ENCODE data around the gene CRMP1.

Gene CRMP1

DNA sequence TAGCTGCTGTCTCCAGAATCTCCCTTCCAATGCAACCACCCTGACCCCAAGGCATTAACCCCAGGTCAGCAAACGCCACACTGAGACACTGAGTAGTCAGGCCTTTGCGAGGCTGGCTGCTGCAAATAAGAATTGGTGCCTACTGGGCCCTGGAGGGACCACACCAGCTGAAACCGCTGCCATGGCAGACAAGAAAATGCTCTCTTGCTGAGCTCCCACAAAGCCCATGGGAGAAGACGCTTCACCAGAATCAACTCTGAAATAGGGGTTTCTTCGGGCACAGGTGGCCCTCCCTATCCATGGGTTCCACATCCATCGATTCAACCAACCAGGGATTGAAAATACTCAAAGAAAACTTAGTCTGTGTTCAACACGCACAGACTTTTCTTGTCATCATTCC is 26.7 kb upstream of the CRMP1 start:
- DNase-seq (ENCODE audit: low read depth), result no peak

DNA sequence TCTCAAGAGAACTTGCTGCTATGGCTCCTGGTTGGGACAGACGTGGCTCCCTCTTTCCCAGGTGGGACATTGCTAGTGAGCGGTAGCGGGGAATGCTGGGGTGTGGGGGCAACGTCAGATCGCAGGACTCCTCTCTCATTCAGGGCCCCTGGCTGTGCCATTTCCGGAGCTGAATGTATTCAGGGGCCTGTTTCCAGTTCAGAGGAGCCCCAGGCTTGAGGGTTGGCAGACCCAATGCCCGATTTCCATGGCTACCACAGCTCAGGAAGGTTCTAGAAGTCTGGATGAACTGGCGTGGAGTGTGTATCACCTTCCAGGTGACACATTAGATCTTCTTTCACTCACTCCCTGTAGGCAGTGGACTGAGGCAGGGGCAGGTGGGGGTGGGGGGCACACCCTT is 26.2 kb upstream of the CRMP1 start:
- DNase-seq (ENCODE audit: low read depth), result no peak

DNA sequence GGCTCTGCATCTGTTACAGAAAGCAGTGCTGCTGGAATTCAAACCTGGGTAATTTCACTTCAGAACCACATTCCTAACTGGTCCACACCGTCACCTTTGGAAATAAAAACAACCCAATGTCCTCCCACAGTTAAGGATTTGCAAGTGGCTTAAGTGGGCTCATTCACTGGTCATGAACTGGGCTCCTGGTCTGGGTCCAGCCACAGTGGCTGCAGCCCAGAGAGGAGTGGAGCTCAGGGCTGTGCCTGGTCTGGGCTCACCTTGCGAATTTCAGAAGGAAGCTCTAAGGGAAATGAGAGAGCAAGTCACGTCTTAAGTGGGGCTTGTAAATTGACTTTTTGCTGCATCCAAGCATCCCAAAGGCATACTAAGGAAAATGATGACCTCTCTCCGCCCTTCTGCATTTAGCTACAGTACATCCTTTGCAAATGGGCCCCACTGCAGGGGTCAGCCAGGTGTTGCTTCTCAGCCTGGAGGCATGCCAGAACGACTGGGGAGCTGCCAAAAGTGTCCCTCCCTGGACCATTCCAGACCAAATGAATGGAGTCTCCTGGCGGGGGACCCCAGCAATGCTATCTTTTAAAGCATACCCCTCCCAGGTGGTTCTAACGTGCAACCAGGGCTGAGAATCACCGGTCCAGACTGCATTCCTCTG is 25.6 kb upstream of the CRMP1 start:
- DNase-seq (ENCODE audit: low read depth), result no peak

DNA sequence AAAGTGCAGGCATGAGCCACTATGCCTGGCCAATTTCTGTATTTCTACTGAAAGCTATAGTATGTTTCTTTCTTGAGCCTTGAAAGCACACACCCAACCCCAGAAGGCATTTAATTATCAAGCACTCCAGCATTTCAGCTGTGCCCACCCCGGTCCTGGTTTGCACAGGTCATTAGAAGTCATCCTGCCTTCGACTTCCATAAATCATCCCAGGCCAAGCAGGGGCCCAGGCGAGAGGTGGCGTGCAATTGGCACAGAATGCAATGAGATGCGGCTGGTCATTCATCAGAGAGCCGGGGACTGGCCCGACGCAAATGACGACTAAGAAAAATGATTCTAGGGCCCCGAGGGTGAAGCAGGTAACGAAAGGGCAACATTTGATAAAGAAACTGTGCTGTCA is 24.8 kb upstream of the CRMP1 start:
- no peak for DNase-seq (ENCODE audit: low read depth)

DNA sequence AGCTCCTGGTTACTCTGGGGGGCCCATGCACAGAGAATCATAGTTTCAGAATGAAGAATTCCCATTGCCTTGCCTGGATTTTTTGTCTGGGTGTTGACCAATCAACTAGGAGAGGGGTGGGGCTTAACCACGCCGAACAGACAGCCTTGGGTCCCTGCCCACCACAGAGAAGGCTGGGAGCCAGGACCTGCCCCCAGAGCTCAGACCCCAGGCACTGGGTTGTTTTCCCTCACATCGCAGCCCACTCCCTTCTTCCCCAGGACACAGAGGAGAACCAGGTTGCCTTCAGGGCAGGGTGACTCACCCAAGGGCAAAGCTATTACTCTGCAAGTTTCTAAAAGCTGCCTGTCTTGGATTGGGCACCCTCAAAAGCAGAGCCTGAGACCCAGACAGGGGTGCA is 23.3 kb upstream of the CRMP1 start:
- DNase-seq (ENCODE audit: low read depth), result no peak

DNA sequence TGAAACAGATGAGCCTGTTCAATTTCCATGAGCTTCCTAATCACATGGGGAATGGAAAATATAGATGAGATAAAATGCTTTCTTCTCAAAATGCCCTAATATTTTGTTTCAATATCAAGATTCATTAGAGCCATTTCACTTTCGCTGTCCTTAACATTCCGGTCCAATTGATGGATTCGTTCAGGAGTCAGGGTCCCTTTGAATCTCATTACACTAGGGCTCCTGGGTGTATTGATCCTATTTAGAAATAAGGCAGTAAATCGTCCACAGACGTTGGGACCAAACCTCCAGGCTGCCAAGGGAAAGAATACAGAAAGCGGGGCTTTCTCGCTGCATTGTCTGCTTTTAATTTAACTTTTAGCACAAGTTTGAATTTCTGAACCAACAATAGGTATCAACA is 20.6 kb upstream of the CRMP1 start:
- DNase-seq (ENCODE audit: low read depth), result no peak

DNA sequence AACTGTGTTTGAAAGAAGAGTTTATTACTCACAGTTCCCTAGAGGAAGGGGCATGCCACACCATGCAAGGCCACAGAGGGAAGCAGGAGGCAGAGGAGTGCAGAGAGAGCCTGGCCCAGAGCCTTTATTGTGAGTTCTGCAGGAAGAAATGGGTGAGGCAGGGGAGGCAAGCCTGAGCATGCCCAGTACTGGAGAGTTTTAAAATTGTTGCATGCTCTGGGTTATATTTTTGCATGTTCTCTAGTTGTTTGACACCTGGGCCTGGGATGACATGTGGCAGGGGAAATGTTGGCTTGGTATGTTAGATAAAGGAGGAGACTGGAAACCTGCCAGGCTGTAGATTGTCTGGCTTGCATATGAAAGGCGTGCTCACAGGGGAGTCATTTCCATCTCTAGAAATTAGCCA is 19.7 kb upstream of the CRMP1 start:
- no peak for DNase-seq (ENCODE audit: low read depth)

DNA sequence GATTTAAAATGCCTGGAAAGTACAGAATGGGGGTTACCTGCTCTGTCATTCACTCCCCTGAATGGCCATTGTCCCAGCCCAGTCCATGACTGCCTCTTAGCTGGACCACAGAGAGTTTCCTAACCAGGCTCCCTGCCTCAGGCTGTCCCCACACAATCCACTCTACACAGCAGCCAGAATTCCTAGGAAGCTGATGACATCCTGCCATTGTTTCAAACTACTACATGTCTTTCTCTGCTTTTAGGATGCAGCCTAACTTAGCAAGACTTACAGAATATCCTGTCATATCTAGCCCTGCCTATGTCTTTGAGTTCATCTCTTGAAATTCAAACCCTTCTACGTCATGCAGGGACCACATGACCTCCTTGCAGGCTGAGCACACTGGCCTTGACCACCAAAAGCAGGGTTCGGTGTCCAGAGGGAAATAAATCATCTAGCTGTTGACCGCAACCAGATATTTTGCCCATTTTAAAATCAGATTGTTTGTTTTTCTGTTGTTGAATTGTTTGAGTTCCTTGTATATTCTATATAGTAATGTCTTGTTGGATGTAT is 16.1 kb upstream of the CRMP1 start:
- DNase-seq (ENCODE audit: low read depth), result no peak

DNA sequence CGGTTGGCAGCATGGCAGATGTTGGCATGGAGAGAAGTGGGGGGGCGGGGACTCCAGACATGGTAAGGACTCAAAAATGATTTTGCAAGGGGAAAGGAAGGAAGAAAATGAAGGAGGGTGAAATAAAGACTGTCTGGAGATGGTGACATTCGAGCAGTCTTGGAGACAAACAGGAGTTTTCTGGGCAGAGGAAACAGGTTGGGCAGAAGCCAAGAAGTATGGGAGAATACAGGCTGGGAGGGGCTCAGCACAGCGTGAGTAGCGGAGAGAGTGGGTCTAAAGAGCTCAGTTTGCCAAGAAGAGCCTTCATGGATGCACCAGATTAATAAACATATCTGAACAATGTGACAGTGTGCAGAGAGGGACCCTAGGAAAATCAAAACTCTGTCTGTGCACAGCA is 13.3 kb upstream of the CRMP1 start:
- no peak for DNase-seq (ENCODE audit: low read depth)

DNA sequence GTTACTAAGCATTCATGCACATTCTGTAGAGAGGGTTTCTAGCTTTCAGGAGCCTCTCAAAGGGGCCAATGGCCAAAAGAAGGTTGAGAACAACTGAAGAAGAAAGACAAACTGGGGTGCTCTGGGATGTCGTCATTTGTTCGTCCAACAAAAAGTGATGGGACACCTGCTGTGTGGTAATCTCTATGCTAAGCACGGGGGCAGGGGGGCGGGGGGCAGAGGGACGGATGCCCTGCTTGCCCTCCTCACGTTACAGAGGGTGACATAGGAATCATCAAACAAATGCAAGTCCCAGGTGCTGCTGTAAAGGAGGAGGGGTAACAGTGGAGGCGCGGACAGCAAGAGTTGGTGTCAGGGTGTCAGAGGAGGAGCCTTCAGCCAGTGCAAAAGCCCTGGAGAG is 12.8 kb upstream of the CRMP1 start:
- no peak for DNase-seq (ENCODE audit: low read depth)

DNA sequence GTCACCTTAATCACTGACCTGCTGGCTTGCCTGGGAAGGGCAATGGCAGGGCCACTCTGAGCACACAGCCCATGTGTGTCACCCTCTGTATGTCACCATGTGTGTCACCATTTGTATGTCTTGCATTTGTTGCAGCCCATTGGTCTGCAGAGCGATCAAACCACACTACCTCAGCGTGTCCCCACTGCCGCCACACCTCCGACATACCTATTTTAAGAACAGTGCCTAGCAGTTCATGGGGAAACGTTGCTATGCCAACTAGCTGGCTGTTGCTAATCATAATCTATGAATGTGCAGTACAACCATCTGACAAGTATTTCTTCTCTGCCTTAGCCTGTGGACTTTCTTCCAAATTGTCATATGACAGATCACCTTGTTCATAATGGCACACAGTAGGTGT is 8.0 kb upstream of the CRMP1 start:
- DNase-seq (ENCODE audit: low read depth), result no peak

DNA sequence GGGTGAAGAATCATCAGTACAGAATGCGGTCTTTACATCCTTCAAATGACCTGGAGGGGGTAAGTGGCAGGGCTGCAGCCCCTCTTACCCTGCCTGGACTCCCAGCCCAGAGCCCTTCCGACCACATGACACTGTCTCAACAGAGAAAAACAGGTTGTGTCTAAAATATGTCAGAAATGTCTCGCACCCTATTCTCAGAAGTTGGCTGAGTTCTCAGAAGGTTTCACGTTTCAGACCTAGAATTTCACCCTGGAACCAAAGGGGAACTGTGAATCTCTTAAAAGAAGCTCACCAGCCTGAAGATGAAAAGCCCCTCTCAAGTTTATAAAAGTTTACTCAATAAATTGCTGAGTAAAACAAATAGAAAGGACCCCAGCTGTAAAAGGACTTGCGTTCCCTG is 7.0 kb upstream of the CRMP1 start:
- DNase-seq (ENCODE audit: low read depth), result no peak

DNA sequence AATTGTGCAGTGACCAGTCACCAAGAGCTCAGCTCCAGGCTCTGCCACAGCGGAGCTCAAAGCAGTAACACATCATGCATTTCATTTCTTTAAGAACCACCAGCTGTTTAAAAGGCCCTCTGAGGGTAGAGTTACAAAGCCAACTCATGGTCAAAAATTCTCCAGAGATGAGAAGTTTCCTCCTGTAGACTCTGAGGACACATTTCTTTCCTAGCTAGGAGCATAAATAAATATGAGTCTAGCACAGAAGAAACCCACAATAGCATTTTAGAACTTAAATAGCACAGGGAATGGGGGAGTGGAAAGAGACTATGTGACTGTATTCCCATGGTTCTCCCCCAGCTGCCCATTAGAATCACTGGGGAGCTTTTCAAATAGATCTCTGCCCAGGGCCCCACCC is 6.5 kb upstream of the CRMP1 start:
- DNase-seq (ENCODE audit: low read depth), result no peak

DNA sequence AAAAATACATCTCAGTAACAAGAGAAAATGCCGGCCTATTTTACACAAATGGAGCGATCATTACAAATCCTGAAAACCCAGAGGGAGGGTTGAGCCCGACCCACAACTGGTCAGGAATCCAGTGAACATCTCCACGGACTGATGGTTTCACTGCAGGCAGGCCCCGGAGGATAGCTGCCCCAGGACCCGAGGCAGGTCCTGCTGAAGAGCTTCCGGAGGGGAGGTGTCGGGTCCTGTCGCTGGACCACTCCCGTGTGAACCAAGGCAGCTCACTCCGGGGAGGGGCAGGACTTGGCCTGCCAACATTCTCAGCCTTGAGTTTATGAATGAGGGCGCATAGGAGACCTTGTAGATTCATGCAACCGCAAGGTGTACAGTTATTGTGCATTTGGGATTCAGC is 4.8 kb upstream of the CRMP1 start:
- no peak for DNase-seq (ENCODE audit: low read depth)

DNA sequence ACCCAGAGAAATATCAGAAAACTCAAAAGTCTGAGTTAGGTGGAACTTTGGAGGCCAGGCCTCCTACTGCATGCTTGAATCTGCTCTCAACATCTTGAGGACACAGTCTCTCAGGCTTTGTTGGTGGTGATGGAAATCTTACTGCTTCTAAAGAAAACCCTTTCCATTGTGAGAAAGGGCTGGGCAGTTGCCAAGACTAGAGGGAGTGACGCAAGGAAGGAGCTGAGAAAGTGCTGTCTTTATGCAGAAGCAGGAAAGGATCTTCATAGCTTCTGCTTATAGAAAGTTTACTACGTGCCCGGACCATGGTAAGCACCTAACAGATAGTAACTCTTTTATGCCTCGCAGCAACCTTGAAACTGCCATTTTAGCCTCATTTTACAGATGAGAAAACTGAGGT is 2.4 kb upstream of the CRMP1 start:
- DNase-seq (ENCODE audit: low read depth), result no peak

DNA sequence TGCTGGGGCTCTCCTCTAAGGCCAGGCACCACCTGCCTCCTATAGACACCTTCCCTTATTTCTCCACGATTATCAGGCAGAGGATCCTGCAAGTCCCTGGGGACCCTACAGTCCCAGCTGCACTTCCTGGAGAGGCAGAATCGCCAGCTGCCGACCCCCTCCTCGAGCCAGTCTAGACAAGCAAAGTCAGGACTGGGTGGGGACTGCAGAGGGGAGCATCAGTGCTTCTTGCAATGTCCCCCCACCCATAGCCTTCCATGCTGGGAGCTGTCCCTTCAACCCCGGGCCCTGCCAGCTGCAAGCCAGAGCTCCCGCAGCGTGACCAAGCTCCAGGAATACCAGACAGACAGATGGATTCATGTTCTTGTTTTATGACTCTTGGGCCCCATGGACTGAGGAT is 1.4 kb upstream of the CRMP1 start:
- DNase-seq (ENCODE audit: low read depth), result no peak

DNA sequence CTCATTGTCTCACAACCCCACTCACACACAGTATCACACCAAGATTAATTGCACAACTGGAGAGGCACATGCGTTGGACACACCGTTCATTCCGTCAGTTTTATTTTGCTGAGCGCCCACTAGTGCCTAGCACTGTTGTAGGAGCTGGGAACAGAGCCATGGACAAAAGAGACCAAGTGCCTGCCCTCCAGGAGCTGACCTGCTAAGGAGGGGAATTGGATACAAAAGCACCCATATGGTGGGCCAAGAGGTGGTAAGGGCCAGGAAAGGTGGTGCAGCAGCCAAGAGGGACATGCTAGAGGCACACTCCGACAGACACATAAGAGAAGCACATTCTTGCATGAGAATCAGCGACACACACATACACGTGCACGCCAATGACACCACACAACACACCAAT is 705 bp upstream of the CRMP1 start:
- no peak for DNase-seq (ENCODE audit: low read depth)

DNA sequence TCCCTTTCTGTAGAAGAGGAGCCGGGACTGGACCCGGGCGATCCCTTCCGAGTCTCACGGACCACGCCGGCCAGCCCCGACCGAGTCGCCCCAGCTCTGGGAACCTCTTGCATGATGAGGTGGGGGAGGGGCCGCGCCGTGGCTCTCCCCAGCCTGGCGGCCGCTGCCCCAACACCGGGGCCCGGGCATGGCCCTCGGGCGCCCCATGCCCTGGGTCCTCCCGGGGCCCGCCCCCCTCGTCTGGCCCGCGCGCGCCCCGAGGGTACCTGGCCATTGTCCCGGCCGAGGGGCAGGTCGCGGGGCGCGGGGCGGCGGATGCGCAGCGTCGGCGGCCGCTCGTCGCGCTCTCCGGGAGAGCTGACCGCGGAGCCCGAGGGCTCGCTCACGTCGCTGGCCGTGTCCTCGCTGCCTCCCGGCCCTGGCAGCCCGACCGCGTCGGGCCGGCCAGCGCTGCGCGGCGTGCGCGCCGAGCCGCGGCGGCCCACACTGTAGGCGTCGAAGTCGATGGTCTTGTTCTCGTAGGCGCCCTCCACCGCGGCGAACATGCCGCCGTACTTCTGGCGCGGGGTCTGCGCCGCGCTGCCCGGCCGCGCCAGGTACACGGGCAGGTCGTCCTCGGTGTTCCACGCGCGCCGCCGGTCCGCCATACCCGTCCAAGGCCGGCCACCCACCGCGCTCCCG is 423 bp downstream of the CRMP1 start:
- DNase-seq (ENCODE audit: low read depth), result no peak

DNA sequence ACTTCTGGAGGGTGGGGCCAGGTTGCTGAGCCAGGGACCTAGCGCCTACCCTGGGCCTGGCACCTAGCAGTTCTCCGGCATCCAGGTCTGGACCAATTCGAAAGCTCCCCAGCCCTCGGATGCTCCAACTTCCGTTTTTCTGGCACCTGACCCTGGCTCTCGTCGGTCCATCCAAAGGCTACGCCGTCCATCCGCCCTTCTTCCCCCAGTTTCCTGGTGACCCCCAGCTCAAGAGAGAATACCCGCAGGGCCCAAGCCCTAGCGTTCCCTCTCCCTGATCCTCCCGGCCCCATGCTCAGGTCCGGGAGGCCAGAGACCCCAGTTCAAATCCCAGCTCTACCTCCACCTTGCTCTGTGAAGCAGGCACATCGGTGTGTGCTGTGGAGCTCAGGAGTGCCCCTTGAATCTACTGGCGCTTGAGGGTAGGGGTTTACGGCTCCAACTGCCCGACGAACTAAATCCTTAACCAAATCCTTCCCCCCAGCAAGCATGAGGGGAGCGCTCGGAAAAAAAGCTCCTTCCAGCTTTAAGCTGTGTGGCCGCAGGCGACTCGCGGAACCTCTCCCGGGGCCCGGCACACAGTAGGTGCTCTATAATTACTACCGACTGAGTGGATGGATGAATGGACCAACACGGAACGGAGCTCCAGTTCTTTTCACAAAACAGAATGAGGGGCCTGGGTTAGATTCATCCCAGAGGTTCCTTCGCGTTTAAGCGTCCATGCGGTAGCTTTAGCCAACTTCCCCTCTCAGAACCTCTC is 1.1 kb downstream of the CRMP1 start:
- no peak for DNase-seq (ENCODE audit: low read depth)

DNA sequence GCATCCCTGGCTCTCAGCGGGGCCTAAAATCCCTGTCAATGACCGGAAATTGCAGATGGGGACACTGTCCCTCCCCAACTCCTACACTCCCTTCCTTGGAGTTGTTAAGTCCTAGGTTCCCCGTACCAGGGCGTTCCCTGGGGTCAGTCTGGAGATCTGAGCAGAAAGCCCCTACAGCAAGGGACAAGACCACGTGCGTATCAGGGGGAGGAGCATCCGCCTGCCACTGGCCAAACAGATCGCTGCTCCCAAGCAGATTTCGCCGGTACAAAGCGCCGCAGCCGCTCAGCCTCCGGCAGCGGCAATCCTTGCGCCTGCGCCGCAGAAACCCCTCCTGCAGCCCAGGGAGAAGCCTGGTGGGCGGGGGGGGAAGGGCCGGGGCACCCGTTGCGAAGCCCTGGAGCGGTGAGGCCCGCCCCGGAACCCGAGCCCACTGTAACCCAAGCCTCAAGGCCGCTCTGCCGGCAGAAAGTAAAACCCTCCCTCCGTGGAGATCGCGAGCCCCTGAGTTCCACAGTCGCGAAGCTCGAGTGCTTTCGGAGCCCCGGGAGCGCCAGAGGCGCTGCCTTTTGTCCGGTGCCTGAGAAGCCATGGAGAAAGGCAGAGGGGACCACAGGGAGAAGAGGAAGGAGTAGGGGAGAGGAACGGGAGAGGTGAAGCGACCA is 2.7 kb downstream of the CRMP1 start:
- DNase-seq (ENCODE audit: low read depth), result no peak

DNA sequence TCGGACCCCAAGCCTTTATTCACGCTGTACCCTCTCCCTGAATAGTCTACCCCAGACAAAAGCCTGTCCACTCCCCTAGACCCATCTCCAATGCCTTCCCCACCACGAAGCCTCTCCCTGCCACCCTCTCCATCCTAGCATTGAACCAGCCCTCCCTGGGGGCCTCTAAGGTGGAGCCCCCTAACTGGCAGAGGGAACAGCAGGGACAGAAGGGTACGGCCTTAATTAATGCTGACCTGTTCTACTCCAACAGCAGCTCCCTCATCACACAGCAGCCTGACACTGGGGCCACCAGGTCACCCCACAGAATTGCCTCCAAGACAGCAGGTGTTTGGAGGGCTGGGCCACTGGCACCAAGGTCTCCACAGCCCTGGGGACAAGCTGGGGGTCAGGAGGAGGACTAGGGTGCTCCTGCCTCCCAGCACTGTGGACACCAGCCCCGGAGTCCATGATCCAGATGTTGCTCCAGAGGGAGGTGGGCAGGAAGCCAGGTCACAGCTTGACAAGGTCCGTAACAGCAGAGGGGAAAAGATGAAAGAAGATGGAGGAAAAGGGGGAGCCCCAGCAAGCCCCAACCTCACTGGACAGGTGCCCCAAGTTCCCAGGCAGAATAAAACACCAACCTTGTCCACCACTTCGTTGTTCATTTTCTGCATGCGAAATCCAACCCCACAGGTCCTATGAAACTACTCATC is 3.7 kb downstream of the CRMP1 start:
- no peak for DNase-seq (ENCODE audit: low read depth)
